GM12801 (cell line): ENCODE results near the gene CLPTM1L.

Experiments used
- TF ChIP-seq, protein P1 (sequence below): IDR thresholded peaks from one replicate; pipeline ENCODE4 v1.5.1; 2011; ENCODE audit warnings: control low read depth; ENCODE audit not compliant: insufficient read length; ENCODE audit errors: extremely low read depth

The CLPTM1L gene

DNA sequence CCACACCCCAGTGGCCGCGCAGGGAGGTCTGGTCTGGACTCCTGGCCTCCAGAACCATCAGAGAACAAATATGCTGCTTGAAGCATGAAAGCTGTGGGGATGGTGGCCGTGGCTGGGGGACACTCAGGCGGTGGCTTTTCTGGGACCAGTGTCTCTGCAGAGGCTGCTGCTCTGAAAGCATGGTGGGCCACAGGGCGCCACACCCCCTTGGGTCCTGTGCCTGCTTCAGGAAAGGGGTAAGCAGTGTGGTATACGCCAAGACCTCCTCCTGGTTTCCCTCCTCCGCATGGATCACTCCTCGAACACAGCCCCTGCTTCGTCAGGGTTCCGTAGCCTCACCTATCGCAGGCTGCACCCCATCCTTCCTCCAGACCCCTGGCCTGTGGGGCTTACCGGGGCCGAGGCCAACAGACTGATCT, 30.3 kb downstream of the CLPTM1L start:
- TF ChIP-seq, protein P1, sequence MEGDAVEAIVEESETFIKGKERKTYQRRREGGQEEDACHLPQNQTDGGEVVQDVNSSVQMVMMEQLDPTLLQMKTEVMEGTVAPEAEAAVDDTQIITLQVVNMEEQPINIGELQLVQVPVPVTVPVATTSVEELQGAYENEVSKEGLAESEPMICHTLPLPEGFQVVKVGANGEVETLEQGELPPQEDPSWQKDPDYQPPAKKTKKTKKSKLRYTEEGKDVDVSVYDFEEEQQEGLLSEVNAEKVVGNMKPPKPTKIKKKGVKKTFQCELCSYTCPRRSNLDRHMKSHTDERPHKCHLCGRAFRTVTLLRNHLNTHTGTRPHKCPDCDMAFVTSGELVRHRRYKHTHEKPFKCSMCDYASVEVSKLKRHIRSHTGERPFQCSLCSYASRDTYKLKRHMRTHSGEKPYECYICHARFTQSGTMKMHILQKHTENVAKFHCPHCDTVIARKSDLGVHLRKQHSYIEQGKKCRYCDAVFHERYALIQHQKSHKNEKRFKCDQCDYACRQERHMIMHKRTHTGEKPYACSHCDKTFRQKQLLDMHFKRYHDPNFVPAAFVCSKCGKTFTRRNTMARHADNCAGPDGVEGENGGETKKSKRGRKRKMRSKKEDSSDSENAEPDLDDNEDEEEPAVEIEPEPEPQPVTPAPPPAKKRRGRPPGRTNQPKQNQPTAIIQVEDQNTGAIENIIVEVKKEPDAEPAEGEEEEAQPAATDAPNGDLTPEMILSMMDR, result no peak

DNA sequence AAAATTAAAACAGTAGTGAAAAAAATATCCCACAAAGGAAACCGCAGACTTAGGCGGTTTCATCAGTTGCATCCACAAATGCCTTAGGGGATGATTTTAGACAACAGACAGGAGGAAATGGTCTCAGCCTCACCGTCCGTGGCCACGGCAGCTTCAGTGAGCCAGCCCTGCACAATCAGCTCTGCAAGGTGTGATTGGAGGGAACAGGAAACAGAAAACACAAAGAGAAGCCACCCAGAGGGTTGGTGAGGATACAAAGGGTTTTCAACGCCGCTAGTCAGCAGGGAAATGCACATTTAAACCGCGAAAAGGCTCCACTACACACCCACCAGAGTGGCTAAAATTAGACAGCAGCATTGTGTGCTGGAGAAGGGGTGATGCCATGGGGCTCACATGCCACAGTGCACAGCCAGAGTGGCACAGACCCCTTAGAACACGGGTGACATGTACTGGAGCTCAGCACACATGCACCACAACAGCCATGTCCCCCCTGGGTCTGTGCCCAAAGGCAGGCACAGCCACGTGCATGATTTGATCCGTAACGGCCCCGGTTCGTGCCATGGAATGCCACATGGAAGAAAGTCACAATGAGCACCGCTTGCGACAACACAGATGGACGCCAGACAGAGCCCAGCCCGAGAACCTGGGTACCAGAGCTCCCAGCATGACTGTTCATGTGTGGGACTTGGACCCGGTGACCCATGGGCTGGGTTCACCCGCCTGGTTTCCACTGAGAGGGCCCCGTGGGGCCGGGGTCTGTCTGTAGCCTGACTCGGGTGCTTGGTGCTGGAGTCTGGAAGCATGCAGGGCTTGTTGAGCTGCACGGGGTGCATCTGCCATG, 31.7 kb downstream of the CLPTM1L start:
- TF ChIP-seq, protein P1, result no peak

DNA sequence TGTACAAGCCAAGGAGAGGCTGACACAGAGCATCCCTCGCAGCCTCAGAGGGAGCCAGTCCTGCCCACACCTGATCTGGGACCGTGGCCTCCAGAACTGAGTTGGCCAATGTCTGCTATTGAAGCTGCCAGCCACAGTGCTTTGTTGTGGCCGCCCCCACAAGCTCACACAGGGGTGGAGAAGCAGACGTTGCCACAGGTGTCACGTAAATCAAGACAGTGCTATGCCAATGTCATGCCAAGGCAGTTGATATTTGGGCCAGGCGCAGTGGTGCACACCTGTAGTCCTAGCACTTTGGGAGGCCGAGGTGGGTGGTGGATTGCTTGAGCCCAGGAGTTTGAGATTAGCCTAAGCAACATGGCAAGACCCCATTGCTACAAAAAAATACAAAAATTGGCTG, 32.7 kb downstream of the CLPTM1L start:
- TF ChIP-seq, protein P1, result no peak

DNA sequence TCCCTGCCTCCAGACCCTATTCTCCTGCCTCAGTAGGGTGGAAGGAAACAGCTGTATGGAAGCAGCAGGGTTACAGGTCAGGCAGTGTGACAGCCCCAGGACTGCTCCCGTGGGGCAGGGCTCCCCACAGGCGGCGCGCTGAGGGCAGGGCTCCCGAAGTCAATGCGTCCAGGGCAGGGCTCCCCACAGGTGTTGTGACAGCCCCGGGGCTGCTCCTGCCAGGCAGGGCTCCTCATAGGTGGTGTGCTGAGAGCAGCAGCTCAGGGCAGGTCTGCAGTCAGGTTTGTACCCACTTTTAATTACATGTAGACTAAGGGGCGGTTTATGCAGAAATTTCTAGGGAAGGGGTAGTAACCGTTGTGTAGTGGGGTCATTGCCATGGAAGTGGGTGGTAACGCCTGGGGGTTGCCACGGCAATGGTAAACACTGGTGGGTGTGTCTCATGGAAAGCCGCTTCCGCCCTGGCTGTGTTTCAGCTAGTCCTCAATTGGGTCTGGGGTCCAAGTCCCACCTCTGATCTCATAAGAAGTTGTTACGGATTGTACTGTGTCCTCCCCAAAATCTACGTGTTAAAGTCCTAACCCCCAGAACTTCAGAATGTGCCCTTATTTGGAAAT, 33.4 kb downstream of the CLPTM1L start:
- TF ChIP-seq, protein P1, result no peak

DNA sequence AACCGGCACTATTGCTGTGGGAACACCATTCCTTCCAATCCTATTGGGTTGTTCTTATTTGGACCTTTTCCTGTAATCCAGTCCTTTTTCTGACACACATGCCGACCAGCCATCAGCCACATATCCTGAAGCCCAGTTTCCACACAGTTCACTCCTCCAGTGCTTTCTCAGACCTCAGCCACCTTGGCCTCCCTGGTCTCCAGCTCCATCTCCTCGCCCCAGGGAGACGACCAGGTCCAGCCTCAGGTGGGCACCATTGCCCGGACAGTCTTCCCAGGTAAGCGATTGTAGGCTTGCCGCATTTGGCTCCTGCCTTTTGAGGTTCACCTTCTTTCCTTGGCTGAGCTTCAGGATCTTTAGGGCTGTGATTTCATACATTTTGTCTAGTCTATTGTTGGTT, 34.8 kb downstream of the CLPTM1L start:
- TF ChIP-seq, protein P1, result no peak

DNA sequence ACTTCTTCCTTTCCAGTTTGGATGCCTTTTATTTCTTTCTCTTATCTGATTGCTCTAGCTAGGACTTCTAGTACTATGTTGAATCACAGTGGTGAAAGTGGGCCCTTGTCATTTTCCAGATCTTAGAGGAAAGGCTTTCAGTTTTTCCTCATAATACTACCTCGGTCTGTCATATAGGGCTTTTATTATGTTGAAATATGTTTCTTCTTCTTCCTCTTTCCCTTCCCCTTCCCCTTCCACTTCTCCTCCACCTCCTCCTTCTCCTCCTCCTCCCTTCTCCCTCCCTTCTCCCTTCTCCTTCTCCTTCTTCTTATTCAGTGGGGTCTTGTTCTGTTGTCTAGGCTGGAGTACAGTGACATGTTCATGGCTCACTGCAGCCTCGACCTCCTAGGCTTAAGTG, 40.9 kb downstream of the CLPTM1L start:
- TF ChIP-seq, protein P1, result no peak

DNA sequence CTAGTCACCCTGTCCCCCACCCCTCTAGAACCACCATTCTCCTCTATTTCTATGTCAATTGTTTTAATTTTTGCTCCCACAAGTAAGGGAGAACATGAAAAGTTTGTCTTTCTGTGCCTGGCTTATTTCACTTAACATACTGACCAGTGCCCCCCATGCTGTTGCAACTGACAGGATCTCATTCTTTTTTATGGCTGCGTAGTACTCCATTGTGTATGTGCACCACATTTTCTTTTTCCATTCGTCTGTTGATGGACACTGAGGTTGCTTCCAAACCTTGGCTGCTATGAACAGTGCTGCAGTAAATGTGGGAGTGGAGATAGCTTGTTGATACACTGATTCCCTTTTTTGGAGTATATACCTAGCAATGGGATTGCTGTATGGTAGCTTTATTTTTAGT, 42.6 kb downstream of the CLPTM1L start:
- TF ChIP-seq, protein P1, result no peak
